ENCODE results near the gene RBBP6. TPM values are rescaled to one million over a fixed set of nuclear protein-coding genes. Genes with fewer than 3 reads are reported as not detected.

The RBBP6 gene
- total and polyA plus RNA-seq, 2 experiments from 2014 or later, result 40.2 to 88.9 TPM

DNA sequence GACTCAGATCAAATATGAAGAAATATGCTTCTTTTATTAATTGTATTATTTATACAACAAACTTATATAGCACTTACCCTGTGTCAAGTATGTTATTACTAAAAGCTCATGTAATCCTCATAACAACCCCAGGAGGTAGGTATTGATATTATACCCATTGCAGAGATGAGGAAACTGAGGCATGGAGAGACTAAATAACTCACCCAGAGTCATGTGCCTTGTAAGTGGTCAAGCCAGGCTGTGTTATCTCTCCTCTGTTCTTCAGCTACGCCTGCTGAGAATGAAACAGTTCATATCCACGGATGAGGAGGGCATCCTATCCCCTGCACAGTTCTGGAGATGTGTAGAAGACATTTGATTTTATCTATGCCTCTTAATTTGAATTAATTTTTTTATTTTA, 78.1 kb downstream of the RBBP6 start (continued):
- TF ChIP-seq, protein P1, sequence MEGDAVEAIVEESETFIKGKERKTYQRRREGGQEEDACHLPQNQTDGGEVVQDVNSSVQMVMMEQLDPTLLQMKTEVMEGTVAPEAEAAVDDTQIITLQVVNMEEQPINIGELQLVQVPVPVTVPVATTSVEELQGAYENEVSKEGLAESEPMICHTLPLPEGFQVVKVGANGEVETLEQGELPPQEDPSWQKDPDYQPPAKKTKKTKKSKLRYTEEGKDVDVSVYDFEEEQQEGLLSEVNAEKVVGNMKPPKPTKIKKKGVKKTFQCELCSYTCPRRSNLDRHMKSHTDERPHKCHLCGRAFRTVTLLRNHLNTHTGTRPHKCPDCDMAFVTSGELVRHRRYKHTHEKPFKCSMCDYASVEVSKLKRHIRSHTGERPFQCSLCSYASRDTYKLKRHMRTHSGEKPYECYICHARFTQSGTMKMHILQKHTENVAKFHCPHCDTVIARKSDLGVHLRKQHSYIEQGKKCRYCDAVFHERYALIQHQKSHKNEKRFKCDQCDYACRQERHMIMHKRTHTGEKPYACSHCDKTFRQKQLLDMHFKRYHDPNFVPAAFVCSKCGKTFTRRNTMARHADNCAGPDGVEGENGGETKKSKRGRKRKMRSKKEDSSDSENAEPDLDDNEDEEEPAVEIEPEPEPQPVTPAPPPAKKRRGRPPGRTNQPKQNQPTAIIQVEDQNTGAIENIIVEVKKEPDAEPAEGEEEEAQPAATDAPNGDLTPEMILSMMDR (conservative IDR thresholded peaks at IDR 0.05; ENCODE audit: low read depth in 2 of 2), result no peak
- TF ChIP-seq EZH2phosphoT487 (IDR thresholded peaks at IDR 0.05; ENCODE audit: unreplicated experiment) (no peak), POLR2AphosphoS5 (IDR thresholded peaks at IDR 0.05; ENCODE audit: low read depth) (no peak), JUNB (IDR thresholded peaks at IDR 0.05; ENCODE audit: unreplicated experiment) (no peak), STAT1 (IDR thresholded peaks at IDR 0.05; ENCODE audit: unreplicated experiment) (no peak), NANOG (IDR thresholded peaks at IDR 0.05; ENCODE audit: borderline replicate concordance) (no peak), ZNF331 (CRISPR knock-in tag; IDR thresholded peaks at IDR 0.05; ENCODE audit: low read depth) (no peak)
- TF ChIP-seq, protein P2, sequence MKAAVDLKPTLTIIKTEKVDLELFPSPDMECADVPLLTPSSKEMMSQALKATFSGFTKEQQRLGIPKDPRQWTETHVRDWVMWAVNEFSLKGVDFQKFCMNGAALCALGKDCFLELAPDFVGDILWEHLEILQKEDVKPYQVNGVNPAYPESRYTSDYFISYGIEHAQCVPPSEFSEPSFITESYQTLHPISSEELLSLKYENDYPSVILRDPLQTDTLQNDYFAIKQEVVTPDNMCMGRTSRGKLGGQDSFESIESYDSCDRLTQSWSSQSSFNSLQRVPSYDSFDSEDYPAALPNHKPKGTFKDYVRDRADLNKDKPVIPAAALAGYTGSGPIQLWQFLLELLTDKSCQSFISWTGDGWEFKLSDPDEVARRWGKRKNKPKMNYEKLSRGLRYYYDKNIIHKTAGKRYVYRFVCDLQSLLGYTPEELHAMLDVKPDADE (IDR thresholded peaks at IDR 0.05), result no peak

Other genes starting within 250 kb of the RBBP6 start
- 62.1 and 93.1 TPM in 2 replicates for gene TNRC6A, start 190.1 kb downstream of the RBBP6 start, total RNA-seq (2014; rRNA removed; shearing (Covaris generic))
- 124 and 126 TPM in 2 replicates for gene TNRC6A, start 190.1 kb downstream of the RBBP6 start, polyA plus RNA-seq (2016; fragmentation: Nextera tagmentation; extraction: Ambion mirVana)

All from GM23338 (cell line).